Endothelial cell of umbilical vein (primary cell): ENCODE measurements around the gene KLHDC1.

Source experiments
- CTCF ChIP-seq, 2 donors: IDR thresholded peaks; 1 replicate in 1 of 2; 2 replicates in 1 of 2; pipeline ENCODE4 v1.5.1; 2011; ENCODE audit warnings: low read length in 2 of 2, mild to moderate bottlenecking in 2 of 2, moderate library complexity in 2 of 2, control low read depth in 1 of 2, inconsistent platforms in 1 of 2, low read depth in 1 of 2; ENCODE audit not compliant: insufficient read depth in 1 of 2; ENCODE audit errors: extremely low read depth in 1 of 2
- EZH2 ChIP-seq: IDR thresholded peaks from 2 replicates; pipeline ENCODE4 v1.6.1; 2012; ENCODE audit warnings: borderline replicate concordance, low read depth, mild to moderate bottlenecking, moderate library complexity, low read length, inconsistent platforms; ENCODE audit not compliant: severe bottlenecking
- GATA2 ChIP-seq: IDR thresholded peaks from 2 replicates; pipeline ENCODE4 v1.7.0; 2011; ENCODE audit warnings: low read depth, mild to moderate bottlenecking, moderate library complexity, mixed read lengths, low read length; ENCODE audit not compliant: insufficient read length, insufficient read depth
- JUN ChIP-seq: IDR thresholded peaks from 2 replicates; pipeline ENCODE4 v1.6.1; 2011; ENCODE audit warnings: borderline replicate concordance, low read depth; ENCODE audit not compliant: insufficient read length, insufficient read depth
- MAX ChIP-seq: IDR thresholded peaks from 2 replicates; pipeline ENCODE4 v1.6.1; 2011; ENCODE audit not compliant: insufficient read depth, insufficient read length
- MYC ChIP-seq: IDR thresholded peaks from one replicate; pipeline ENCODE4 v1.6.1; 2011; ENCODE audit warnings: mild to moderate bottlenecking, low read depth, low read length
- POLR2A ChIP-seq: IDR thresholded peaks from 2 replicates; pipeline ENCODE4 v1.6.1; 2012; ENCODE audit warnings: low read depth, mild to moderate bottlenecking, control low read depth, low read length
- POLR2AphosphoS5 ChIP-seq: IDR thresholded peaks from 2 replicates; pipeline ENCODE4 v1.6.1; 2012; ENCODE audit warnings: low read depth, mild to moderate bottlenecking, control low read depth, low read length, moderate library complexity; ENCODE audit not compliant: insufficient read depth

- TF ChIP-seq POLR2A (peak; percentile 95), CTCF (IDR thresholded peaks at IDR 0.05; ENCODE audit: extremely low read depth in 1 of 2, insufficient read depth in 1 of 2, low read depth in 1 of 2, low read length in 2 of 2) (no peak), EZH2 (no peak), JUN (no peak), POLR2AphosphoS5 (peak; percentile 91), GATA2 (no peak), MAX (no peak), MYC (no peak)
These were observed at the start of gene KLHDC1 for GRCh38 chr14:49692811-49693734.
